ENCODE results near the gene CCT3. TPM values are rescaled to one million over a fixed set of nuclear protein-coding genes. Genes with fewer than 3 reads are reported as not detected.

The CCT3 gene
- total and polyA plus RNA-seq, 2 donors (not counting 1 experiment from before 2014, with no cell fraction given), result 106 to 107 TPM

- H2AFZ ChIP-seq (ENCODE audit: insufficient read depth, low read depth, low read length, poor library complexity, severe bottlenecking), result no peak overlapping the region
- H3K79me2 ChIP-seq (ENCODE audit: control insufficient read depth, insufficient read depth, low read length), result peaks cover 39% of the 10 kb centered on the region
- no peak overlapping the region for H3K27ac Mint-ChIP-seq
- intact Hi-C loops (cut with micrococcal nuclease), result no loop called here
- no peak overlapping the region for H3K27ac ChIP-seq (ENCODE audit: low read length in 2 of 2)
- CTCF ChIA-PET, result no interaction called here
- H3K9me3 ChIP-seq (ENCODE audit: control extremely low read depth in 1 of 3, control insufficient read depth in 2 of 3, insufficient read depth in 1 of 3, low read length in 2 of 3), result no peaks in the 10 kb centered on the region
- WGBS (ENCODE audit: insufficient coverage), result 97% methylated on average over 5 of the region's 6 CpGs
- peaks cover 33% of the 10 kb centered on the region for H4K20me1 ChIP-seq (ENCODE audit: control insufficient read depth, insufficient read depth, low read length, poor library complexity, severe bottlenecking)
- H3K9me3 Mint-ChIP-seq (ENCODE audit: insufficient read depth), result no peaks in the 10 kb centered on the region
- no peak overlapping the region for H3K9ac ChIP-seq (ENCODE audit: low read length)
- H3K27me3 Mint-ChIP-seq, result no peaks in the 10 kb centered on the region
- ATAC-seq (ENCODE audit: low read depth) (no peak), DNase-seq (no peak)
- no peak overlapping the region for H3K4me3 ChIP-seq (ENCODE audit: control extremely low read depth in 1 of 5, extremely low read depth in 1 of 5, insufficient read depth in 1 of 5, low read depth in 2 of 5, low read length in 4 of 5)
- TF ChIP-seq EZH2 (IDR thresholded peaks at IDR 0.05; ENCODE audit: borderline replicate concordance, insufficient read depth, low read depth, low read length, poor library complexity, severe bottlenecking), result no peak
- no peak for TF ChIP-seq CTCF (IDR thresholded peaks at IDR 0.05)
- POLR2A ChIA-PET, result no interaction called here
- peaks cover 19% of the 10 kb centered on the region for H3K4me1 Mint-ChIP-seq
- no peak overlapping the region for H3K4me2 ChIP-seq (replicated peaks; ENCODE audit: low read depth, low read length, poor library complexity, severe bottlenecking)
- no peaks in the 10 kb centered on the region for H3K27me3 ChIP-seq (replicated peaks in 1 of 4; ENCODE audit: control extremely low read depth in 1 of 4, control insufficient read depth in 3 of 4, insufficient read depth in 4 of 4, low read length in 3 of 4)
- peaks cover 1 to 63% of the 10 kb centered on the region in 2 experiments for H3K36me3 ChIP-seq (replicated peaks in 1 of 2; ENCODE audit: control extremely low read depth in 1 of 2, control insufficient read depth in 1 of 2, extremely low read depth in 1 of 2, insufficient read depth in 2 of 2, low read length in 1 of 2)
- no peak overlapping the region for H3K4me3 Mint-ChIP-seq
- H3K4me1 ChIP-seq (ENCODE audit: control insufficient read depth in 2 of 2, insufficient read depth in 2 of 2, low read length in 2 of 2), result peaks cover 10 to 13% of the 10 kb centered on the region in 2 donors
Observed at GRCh38 chr1:156276966-156277381, 61.1 kb downstream of the CCT3 start.

- no peak for DNase-seq
- Mint-ChIP-seq H3K4me3 (no peak overlapping the region), H3K9me3 (ENCODE audit: insufficient read depth) (no peaks in the 10 kb centered on the region), H3K27me3 (no peaks in the 10 kb centered on the region), H3K27ac (no peak overlapping the region), H3K4me1 (peaks cover 16% of the 10 kb centered on the region)
- ATAC-seq (ENCODE audit: low read depth), result no peak
- no peak overlapping the region for H3K9ac ChIP-seq (ENCODE audit: low read length)
- peaks cover 34% of the 10 kb centered on the region for H3K79me2 ChIP-seq (ENCODE audit: control insufficient read depth, insufficient read depth, low read length)
- peaks cover 5 to 8% of the 10 kb centered on the region in 2 donors for H3K4me1 ChIP-seq (ENCODE audit: control insufficient read depth in 2 of 2, insufficient read depth in 2 of 2, low read length in 2 of 2)
- H2AFZ ChIP-seq (ENCODE audit: insufficient read depth, low read depth, low read length, poor library complexity, severe bottlenecking), result no peak overlapping the region
- no peaks in the 10 kb centered on the region for H3K27me3 ChIP-seq (replicated peaks in 1 of 4; ENCODE audit: control extremely low read depth in 1 of 4, control insufficient read depth in 3 of 4, insufficient read depth in 4 of 4, low read length in 3 of 4)
- no peak overlapping the region for H3K4me2 ChIP-seq (replicated peaks; ENCODE audit: low read depth, low read length, poor library complexity, severe bottlenecking)
- ChIA-PET POLR2A (no interaction called here), CTCF (no interaction called here)
- intact Hi-C loops (cut with micrococcal nuclease), result no loop called here
- H4K20me1 ChIP-seq (ENCODE audit: control insufficient read depth, insufficient read depth, low read length, poor library complexity, severe bottlenecking), result peaks cover 33% of the 10 kb centered on the region
- H3K9me3 ChIP-seq (ENCODE audit: control extremely low read depth in 1 of 3, control insufficient read depth in 2 of 3, insufficient read depth in 1 of 3, low read length in 2 of 3), result no peaks in the 10 kb centered on the region
- H3K4me3 ChIP-seq (ENCODE audit: control extremely low read depth in 1 of 5, extremely low read depth in 1 of 5, insufficient read depth in 1 of 5, low read depth in 2 of 5, low read length in 4 of 5), result no peak overlapping the region
- TF ChIP-seq CTCF (IDR thresholded peaks at IDR 0.05) (no peak), EZH2 (IDR thresholded peaks at IDR 0.05; ENCODE audit: borderline replicate concordance, insufficient read depth, low read depth, low read length, poor library complexity, severe bottlenecking) (no peak)
- H3K27ac ChIP-seq (ENCODE audit: low read length in 2 of 2), result no peak overlapping the region
- H3K36me3 ChIP-seq (replicated peaks in 1 of 2; ENCODE audit: control extremely low read depth in 1 of 2, control insufficient read depth in 1 of 2, extremely low read depth in 1 of 2, insufficient read depth in 2 of 2, low read length in 1 of 2), result peaks cover 5 to 67% of the 10 kb centered on the region in 2 experiments
Observed at GRCh38 chr1:156276532-156276931, 61.6 kb downstream of the CCT3 start.

All from B cell (primary cell).